HG03025 (cell line): Measurements from ENCODE around the gene NBEAL2.
"Not testable (repeated sequence)": the region's sequence is repeated elsewhere in the genome, so short reads cannot be mapped to it uniquely, and the experiment has no call there.

Experiments used
- ATAC-seq: cut with Tn5 transposase; IDR thresholded peaks from one replicate; pipeline ENCODE4 v1.9.1; 2021; ENCODE audit warnings: mild to moderate bottlenecking, moderate library complexity; ENCODE audit not compliant: unreplicated experiment, low FRiP score

Gene NBEAL2

DNA sequence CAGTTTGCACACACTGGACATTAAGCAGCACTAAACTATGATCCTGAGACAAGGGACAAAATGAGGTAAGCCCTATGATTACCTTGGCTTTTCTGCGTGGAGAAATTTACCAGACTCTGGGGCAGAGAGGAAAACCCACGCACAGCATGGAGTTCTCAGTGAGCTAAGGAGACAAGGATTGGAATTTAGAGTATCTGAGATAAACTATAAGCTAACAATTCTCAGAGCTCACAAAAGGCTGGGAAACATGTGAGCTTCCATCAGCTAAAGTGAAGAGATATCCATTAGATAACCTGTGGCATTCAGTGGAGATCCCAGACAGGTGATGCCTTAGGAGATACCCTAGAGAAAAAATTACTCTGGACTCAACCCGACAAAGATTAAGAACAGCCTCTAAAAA lies 48.7 kb downstream of the NBEAL2 start:
- no peak for ATAC-seq

DNA sequence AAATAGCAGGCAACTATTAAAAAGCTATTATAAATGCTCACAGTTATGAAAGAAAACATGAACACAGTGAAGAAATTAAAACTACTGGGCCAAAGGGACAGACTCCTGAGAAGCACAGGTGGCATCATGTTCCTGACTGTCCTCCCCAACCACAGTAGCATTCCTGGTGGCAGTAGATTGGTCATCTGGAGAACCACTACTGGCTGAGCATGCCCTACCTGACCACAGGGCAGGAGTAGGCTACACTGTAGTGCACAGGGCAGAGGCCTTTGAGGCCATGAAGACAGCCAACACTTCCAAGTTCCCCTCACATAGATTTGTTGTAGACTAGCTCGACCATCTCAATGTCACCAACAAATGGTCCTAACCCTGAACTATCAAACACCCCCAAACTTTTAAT lies 49.2 kb downstream of the NBEAL2 start:
- no peak for ATAC-seq

DNA sequence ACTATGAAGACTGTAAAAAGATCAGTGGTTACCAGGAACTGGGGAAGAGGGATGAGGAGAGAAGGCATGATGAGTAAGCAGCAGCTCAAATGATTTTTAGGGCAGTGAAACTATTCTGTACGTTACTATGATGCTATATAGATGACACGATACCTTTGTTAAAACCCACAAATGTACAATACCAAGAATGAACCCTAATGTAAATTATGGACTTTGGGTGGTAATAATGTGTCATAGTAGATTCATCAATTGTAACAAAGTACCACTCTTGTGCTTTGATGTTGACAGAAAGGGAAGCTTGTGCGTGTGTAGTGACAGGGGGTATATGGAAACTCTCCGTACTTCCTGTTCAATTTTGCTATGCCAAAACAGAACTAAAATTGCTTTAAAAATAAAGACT lies 51.6 kb downstream of the NBEAL2 start:
- ATAC-seq, result not testable (repeated sequence)

DNA sequence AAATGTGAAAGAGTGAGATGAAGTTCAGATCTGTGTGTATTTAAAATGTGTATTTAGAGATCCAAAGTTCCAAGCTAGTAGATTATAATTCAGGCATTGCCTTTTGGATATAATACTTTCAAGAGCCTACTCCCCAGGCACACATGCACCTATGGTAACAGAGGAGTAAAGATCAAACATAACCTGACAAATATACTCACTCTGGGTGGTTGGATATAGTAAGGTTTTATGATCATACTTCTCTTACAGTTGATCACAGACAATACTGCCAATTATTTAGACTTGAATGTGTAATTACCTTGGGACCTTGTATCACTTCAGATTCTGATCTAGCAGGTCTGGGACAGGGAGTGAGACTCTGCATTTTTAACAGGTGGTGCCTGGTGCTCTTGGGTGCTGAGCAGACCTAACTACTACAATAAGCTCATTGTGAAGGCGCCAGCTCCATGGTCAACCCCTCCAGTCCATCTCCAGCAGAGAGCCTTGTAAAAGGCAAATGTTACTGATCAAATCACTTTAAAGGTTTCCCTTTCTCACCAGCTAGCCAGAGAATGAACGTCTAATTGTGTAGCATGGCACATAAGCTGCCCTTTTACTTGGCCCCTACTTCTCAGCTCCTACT lies 55.5 kb downstream of the NBEAL2 start:
- no peak for ATAC-seq

DNA sequence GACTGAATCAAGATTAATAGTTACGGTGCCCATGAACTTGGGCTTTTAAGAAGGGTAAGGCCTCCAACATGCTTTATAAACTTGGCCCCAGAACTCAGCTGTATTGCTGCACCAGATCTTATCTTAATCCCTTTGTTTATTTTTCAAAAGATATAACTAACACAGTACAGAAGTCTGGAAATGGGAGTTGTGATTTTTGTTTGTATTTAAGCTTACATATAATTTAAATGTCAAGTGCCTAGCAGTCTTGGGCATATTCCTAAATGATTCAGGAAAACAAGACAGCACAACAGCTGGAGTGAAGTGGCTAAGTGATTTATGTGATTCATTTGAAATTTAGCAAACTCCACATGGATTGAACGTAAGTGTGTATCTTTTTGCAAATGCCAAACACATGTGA lies 56.2 kb downstream of the NBEAL2 start:
- no peak for ATAC-seq

DNA sequence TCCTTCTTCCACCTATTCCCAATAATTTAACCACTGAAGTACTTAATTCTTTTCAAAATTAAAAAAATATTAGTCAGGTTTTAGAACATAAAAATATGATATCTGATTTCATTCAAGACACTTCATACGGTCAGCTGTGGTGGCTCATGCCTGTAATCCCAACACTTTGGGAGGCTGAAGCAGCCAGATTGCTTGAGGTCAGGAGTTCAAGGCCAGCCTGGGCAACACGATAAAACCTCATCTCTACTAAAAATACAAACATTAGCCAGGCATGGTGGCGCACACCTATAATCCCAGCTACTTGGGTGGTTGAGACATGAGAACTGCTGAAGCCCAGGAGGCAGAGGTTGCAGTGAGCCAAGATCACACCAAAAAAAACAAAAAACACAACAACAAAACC lies 56.7 kb downstream of the NBEAL2 start:
- ATAC-seq, result no peak

DNA sequence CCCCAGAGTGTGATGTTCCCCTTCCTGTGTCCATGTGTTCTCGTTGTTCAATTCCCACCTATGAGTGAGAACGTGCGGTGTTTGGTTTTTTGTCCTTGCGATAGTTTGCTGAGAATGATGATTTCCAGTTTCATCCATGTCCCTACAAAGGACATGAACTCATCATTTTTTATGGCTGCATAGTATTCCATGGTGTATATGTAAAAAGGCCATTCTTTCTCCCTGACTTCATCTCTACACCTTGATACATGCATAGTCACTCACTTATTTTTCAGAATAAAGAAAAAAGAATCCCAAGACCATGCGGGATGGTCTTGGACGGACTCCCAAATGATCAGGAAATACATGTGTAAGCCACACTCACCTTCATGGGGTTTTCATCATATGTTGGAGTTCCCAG lies 57.8 kb downstream of the NBEAL2 start:
- ATAC-seq, result not testable (repeated sequence)

DNA sequence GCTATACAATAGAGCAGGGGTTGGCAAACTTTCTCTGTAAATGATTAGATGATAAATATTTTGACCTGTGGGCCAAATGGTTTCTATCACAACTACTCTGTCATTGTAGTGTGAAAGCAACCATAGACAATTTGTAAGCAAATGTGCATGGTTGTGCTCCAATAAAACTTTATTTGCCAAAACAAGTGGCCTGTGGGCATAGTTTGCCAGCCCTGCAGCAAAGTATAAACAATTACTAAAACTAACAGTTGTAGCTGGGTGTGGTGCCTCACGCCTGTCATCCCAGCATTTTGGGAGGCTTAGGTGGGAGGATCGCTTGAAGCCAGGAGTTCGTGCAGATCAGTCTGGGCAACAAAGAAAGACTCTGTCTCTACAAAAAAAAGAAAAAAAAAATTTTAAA lies 61.6 kb downstream of the NBEAL2 start:
- no peak for ATAC-seq

DNA sequence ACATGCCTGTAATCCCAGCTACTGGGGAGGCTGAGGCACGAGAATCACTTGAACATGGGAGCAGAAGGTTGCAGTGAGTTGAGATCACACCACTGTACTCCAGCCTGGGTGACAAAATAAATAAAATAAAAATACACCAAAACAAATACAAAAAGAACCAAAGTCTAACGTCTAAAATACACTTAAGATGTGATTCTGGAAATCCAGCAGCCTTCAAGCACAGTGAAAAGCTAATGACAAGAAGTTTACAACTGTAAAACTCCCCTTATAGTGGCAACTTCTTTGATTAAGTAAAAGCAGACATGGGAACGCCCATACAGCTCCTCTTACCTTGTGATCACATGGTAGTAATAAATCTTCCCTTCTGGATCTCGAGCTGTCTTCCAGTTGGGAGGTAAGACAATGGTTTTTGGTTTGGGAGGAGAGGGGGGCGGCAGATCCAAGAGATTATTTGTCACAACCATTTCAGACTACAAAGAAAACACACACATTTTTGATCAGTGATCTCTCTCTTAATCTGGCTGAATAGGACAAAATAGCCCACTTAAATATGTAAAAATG lies 62.8 kb downstream of the NBEAL2 start:
- ATAC-seq, result no peak

DNA sequence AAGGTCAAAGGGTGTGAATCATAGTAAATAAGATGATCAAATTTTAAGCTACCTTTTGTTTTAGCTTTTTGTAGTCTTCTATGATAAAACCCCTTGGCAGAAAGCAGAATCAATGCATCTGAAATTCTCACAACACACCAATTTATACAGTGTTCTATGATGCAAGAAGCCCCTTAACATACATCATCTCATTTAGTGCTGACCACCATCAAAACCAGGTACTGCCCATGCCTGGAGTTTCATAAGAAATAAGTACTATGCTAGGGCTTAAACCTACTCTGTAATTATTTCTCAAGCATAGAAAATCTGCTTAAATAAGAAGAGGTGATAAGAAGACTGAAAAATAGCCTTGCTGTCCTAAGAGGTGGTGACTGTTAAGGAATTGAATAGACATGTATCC lies 67.6 kb downstream of the NBEAL2 start:
- no peak for ATAC-seq

DNA sequence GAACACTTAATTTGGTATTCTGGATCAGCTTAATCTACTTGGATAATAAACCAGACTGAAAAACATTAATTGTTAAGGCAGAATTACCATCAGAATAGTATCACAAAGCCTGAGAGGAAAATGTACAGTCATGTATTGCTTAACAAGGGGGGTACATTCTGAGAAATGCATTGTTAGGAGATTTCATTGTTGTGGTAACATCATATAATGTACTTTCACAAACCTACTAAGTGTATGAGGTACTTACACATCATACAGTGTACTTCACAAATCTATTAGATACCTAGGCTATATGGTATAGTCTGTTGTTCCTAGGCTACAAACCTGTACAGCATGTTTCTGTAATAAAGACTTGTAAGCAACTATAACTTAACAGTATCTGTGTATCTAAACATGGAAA lies 68.2 kb downstream of the NBEAL2 start:
- no peak for ATAC-seq

DNA sequence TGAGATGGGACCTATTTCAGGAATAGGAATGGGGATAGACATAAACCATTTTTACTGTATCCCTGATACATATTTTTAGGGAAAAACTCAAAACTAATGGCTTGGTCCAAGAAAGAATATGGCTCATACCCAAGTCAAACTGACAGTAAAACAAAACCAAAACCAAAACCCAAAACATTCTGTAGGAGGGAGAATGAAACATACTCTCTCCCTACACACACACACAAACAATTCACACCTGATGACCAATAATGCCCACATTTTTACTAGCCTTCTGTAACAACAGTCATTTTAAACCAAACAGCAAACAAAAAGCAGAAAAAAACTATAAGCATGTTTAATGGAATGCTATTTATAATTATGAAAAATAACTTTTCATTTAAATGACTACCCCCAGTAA lies 74.9 kb downstream of the NBEAL2 start:
- no peak for ATAC-seq

DNA sequence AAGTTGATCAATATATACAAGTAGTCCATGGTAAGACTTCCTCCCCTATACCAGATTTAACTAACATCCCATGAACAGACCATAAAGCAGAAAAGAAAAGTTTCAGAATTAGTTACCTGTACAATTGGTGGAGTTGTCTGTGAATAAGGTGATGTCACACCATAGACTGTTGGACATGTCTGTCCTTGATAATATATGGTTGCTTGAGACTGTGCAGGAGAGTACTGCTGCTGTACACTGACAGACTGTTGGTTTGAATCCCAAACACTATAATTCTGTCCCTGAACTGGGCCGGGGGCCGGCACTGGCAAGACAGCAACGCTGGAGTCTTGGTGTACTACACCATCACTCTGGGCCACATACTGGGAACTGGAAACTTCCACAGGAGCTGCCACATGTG lies 77.2 kb downstream of the NBEAL2 start:
- no peak for ATAC-seq

DNA sequence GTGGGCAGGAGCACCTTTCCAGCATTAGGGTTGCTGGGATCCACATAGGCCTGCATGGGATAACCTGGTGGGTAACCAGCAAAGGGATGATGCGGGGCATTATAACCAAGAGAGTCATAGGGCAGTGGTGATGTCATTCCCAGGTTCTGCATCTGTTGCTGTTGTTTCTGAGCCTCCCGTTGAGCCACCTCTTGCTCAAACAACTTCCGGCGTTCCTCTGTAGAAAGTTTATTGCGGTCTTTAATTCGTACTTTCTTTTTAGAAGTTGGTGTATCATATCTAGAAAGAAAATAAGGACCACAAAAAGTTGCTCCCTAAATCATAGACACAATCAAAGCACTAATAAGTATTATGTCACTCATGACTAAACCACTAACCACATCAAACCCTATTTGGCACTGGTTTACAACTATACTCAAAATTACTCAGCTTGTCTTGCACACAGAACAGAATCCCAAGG lies 77.8 kb downstream of the NBEAL2 start:
- ATAC-seq, result no peak
